Esophagus squamous epithelium (tissue), 5 donors: ENCODE results near the gene PLEKHJ1. TPM values are rescaled to one million over a fixed set of nuclear protein-coding genes. Genes with fewer than 3 reads are reported as not detected.

Source experiments
- DNase-seq: peaks from one replicate; lab custom pipeline; 2025; lab: John Stamatoyannopoulos, UW
- H3K27ac ChIP-seq, 4 donors: fragments of 200-600 bp; sonication (generic); one replicate each; pipeline ENCODE4 v1.5.1; 2016 to 2019; ENCODE audit warnings: mild to moderate bottlenecking in 1 of 4
- H3K27me3 ChIP-seq, 4 donors: fragments of 200-600 bp; sonication (generic); 1 replicate in 3 of 4; 2 replicates in 1 of 4; pipeline versions ENCODE4 v1.5.1 to v1.6.0; 2017 to 2021; ENCODE audit warnings: antibody characterized with exemption in 1 of 4
- H3K36me3 ChIP-seq, 3 donors: fragments of 200-600 bp; sonication (generic); one replicate each; pipeline ENCODE4 v1.5.1; 2016 to 2019
- H3K4me1 ChIP-seq, 3 donors: fragments of 200-600 bp; sonication (generic); one replicate each; pipeline ENCODE4 v1.5.1; 2017 to 2019
- H3K4me3 ChIP-seq, 4 donors: fragments of 200-600 bp; sonication (generic); 1 replicate in 3 of 4; 2 replicates in 1 of 4; pipeline ENCODE4 v1.5.1; 2016 to 2019; ENCODE audit warnings: mild to moderate bottlenecking in 2 of 4, moderate library complexity in 1 of 4
- H3K9me3 ChIP-seq, 3 donors: fragments of 200-600 bp; sonication (generic); one replicate each; pipeline ENCODE4 v1.5.1; 2016 to 2019
- POLR2A ChIP-seq, 4 donors: fragments of 450-650 bp; IDR thresholded peaks; one replicate each; pipeline ENCODE4 v1.6.1; 2017; ENCODE audit warnings: antibody characterized with exemption in 4 of 4, mild to moderate bottlenecking in 4 of 4, moderate library complexity in 3 of 4
- WGBS, 2 donors: methylation state at CpG; one replicate each; pipeline ENCODE4 v1.1.5; 2018; 5-methylcytosine and 5-hydroxymethylcytosine counted together
- intact Hi-C: fragments of 100-400 bp; cut with DNase I; formaldehyde crosslinking; loops from one replicate; pipeline ENCODE4 v1.15.0; 2022
- total RNA-seq, 4 donors: library from RNA; depleted of rRNA; stranded (reverse); fragments of >200 nt; gene quantifications; one replicate each; pipeline ENCODE4 v1.1.0, GENCODE V29; 2016
- TF ChIP-seq, protein P1 (sequence below), 6 experiments: fragments of 450-650 bp in 4 of 6; fragments of 200-600 bp in 2 of 6; sonication (generic) in 2 of 6; IDR thresholded peaks; one replicate each; pipeline ENCODE4 v1.5.1; 2016 to 2019; ENCODE audit warnings: antibody characterized with exemption in 6 of 6, mild to moderate bottlenecking in 4 of 6, moderate library complexity in 4 of 6
- donor health status: DM: yes; HTN: yes; CAD: no.

The PLEKHJ1 gene
- total RNA-seq, 4 donors from 2014 or later = 44.8 to 56.5 (median 48.8) TPM

DNA sequence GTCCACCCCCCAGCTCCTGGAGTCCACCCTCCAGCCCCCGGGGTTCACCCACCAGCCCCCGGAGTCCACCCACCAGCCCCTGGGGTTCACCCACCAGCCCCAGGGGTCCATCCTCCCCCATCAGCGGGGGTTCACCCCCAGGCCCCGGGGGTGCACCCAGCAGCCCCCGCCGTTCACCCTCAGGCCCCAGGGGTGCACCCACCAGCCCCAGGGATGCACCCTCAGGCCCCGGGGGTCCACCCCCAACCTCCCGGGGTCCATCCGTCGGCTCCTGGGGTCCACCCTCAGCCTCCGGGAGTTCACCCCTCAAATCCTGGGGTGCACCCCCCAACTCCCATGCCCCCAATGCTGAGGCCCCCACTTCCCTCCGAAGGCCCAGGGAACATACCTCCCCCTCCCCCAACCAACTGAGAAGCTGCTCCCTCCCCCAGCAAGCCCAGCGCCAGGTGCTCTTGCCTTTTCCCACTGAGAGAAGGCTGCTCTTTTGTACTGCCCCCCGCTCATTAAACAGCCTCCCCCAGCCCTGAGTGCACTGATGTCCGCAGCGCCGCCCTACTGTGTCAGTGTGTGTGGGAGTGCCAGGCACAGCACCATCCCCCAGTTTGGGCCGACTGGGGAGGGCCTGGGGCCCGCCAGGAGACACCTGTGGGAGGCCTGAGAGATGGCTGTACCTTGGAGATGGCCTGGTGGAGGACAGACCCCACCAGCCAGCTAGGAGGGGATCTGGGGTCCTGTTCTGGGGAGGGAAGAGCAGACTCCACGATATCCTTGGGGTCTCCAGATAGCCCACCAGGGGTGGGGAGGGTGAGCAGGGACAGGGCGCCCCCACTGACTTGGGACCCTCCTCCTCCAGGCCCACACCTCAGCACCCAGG, 12.2 kb upstream of the PLEKHJ1 start:
- TF ChIP-seq, protein P1, sequence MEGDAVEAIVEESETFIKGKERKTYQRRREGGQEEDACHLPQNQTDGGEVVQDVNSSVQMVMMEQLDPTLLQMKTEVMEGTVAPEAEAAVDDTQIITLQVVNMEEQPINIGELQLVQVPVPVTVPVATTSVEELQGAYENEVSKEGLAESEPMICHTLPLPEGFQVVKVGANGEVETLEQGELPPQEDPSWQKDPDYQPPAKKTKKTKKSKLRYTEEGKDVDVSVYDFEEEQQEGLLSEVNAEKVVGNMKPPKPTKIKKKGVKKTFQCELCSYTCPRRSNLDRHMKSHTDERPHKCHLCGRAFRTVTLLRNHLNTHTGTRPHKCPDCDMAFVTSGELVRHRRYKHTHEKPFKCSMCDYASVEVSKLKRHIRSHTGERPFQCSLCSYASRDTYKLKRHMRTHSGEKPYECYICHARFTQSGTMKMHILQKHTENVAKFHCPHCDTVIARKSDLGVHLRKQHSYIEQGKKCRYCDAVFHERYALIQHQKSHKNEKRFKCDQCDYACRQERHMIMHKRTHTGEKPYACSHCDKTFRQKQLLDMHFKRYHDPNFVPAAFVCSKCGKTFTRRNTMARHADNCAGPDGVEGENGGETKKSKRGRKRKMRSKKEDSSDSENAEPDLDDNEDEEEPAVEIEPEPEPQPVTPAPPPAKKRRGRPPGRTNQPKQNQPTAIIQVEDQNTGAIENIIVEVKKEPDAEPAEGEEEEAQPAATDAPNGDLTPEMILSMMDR (IDR thresholded peaks at IDR 0.05) = no peak
- no peak for TF ChIP-seq POLR2A (IDR thresholded peaks at IDR 0.05)
- intact Hi-C loops = no loop called here
- Histone ChIP-seq H3K36me3 (peaks cover 41 to 61% (median 54%) of the 10 kb centered on the region in 3 donors), H3K4me3 (no peak overlapping the region), H3K4me1 (peaks cover 25 to 53% (median 38%) of the 10 kb centered on the region in 3 donors), H3K27me3 (peaks cover 23 to 52% (median 24%) of the 10 kb centered on the region in 4 donors), H3K9me3 (no peaks in the 10 kb centered on the region), H3K27ac (no peak overlapping the region)
- 93% methylated on average over 2 of the region's 21 CpGs; no CpG with 5 or more reads in 1 of the 2 donors for WGBS, 2 donors
- no peak for DNase-seq

DNA sequence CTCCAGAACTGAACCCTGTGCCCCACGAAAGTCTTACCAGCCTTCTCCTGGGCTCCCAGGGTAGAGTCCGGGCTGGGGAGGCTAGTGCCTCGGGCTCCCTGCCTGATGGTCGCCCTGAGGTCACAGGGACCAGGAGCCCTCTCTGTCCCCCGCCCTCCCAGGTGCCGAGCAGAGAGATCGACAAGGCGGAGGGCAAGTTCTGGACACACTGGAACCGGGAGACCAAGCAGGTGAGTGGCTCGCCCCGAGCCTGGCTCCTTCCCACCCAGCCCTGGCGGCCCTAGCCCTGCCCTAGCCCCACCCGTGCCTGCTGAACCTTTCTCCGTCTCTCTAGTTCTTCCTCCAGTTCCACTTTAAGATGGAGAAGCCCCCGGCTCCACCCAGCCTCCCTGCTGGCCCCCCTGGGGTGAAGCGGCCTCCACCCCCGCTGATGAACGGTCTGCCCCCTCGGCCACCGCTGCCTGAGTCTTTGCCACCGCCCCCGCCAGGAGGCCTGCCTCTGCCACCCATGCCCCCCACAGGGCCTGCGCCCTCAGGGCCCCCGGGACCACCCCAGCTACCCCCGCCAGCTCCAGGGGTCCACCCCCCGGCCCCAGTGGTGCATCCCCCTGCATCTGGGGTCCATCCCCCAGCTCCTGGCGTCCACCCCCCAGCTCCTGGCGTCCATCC, 11.4 kb upstream of the PLEKHJ1 start:
- Histone ChIP-seq H3K27ac (no peak overlapping the region), H3K27me3 (peaks cover 17 to 44% (median 18%) of the 10 kb centered on the region in 4 donors), H3K9me3 (no peaks in the 10 kb centered on the region), H3K4me3 (no peak overlapping the region), H3K4me1 (peaks cover 19 to 53% (median 32%) of the 10 kb centered on the region in 3 donors), H3K36me3 (peaks cover 43 to 69% (median 55%) of the 10 kb centered on the region in 3 donors)
- WGBS, 2 donors = 80% methylated on average over 10 of the region's 28 CpGs; no CpG with 5 or more reads in 1 of the 2 donors
- TF ChIP-seq, protein P1 (IDR thresholded peaks at IDR 0.05) = no peak
- intact Hi-C loops = no loop called here
- no peak for DNase-seq

DNA sequence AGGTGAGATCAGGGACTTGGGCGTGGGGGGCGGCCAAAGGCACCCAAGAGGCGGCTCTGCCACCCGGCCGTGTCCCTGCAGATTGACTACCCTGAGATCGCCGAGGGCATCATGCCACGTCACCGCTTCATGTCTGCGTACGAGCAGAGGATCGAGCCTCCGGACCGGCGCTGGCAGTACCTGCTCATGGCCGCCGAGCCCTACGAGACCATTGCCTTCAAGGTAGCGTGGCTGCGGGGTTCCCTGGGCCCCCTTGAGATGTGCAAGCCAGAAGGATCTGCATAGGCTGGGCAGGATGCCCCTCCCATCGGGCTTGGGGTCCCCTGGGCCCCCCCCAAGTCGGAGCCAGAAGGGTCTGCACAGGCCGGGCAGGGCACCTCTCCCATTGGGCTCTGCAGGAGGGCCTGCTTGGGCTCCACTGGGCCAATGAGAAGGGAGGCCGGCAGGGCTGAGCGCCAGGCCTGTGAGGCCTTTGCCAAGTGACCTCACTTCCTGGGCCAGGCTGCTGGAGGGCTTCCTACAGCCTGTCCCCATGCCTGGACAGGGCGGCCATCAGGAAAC, 10.8 kb upstream of the PLEKHJ1 start:
- H3K27me3 ChIP-seq = peaks cover 10 to 37% (median 13%) of the 10 kb centered on the region in 4 donors
- H3K9me3 ChIP-seq = no peaks in the 10 kb centered on the region
- intact Hi-C loops = no loop called here
- peaks cover 18 to 53% (median 31%) of the 10 kb centered on the region in 3 donors for H3K4me1 ChIP-seq
- no peak overlapping the region for H3K4me3 ChIP-seq
- WGBS, 2 donors = 87% methylated on average over 11 of the region's 26 CpGs; no CpG with 5 or more reads in 1 of the 2 donors
- H3K36me3 ChIP-seq = peaks cover 43 to 73% (median 55%) of the 10 kb centered on the region in 3 donors
- H3K27ac ChIP-seq = no peak overlapping the region
- TF ChIP-seq, protein P1 (IDR thresholded peaks at IDR 0.05) = no peak
- no peak for TF ChIP-seq POLR2A (IDR thresholded peaks at IDR 0.05)
- no peak for DNase-seq

DNA sequence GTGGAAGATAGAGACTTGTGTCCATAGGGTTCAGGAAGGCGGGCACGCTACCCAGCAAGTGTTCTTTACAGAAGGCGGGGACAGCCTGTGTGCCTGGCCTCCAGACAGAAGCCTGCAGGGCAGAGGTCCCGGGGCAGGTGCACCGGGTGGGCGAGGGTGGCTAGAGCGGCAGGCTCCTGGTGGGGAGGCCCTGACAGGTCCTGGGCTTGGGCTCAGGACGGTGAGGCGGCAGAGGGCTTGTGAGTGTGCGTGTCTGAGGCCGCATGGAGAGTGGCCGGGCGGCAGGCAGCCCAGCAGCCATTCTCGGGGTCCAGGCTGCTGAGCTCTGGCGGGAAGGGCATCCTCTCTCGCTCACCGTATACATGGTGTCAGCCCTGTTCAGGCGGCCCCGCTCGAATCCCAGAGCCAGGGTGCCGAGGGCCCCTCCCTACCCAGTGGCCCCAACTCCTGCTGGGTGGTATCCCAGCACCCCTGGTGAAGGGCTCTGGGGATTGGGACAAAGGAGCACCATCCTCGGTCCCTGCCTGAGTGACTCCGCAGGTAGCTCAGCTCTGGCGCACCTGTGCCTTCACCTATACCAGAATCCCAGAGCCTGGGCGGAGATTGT, 10.0 kb upstream of the PLEKHJ1 start:
- Histone ChIP-seq H3K9me3 (no peaks in the 10 kb centered on the region), H3K4me1 (peaks cover 22 to 53% (median 30%) of the 10 kb centered on the region in 3 donors), H3K4me3 (no peak overlapping the region), H3K27ac (no peak overlapping the region), H3K36me3 (peaks cover 43 to 73% (median 55%) of the 10 kb centered on the region in 3 donors), H3K27me3 (peaks cover 7 to 29% (median 8%) of the 10 kb centered on the region in 4 donors)
- no peak for DNase-seq
- TF ChIP-seq POLR2A (IDR thresholded peaks at IDR 0.05) = no peak
- TF ChIP-seq, protein P1 (IDR thresholded peaks at IDR 0.05) = no peak
- intact Hi-C loops = no loop called here
- WGBS, 2 donors = 97 to 98% methylated on average over 10 to 13 of the region's 25 CpGs
